Fibroblast of villous mesenchyme (primary cell): Measurements from ENCODE around the gene SH3TC2. TPM values are rescaled to one million over a fixed set of nuclear protein-coding genes. Genes with fewer than 3 reads are reported as not detected.

Source experiments
- DNase-seq: peaks from one replicate; pipeline ENCODE4 v3.0.0-alpha.2; 2010; ENCODE audit warnings: low read depth
- H3K4me3 ChIP-seq: 2 replicates; pipeline ENCODE4 v1.5.1; 2011; ENCODE audit warnings: low read depth, mild to moderate bottlenecking, low read length
- CTCF ChIP-seq: IDR thresholded peaks from 2 replicates; pipeline ENCODE4 v1.5.1; 2012; ENCODE audit warnings: low read depth, mild to moderate bottlenecking, low read length; ENCODE audit not compliant: insufficient read depth
- total RNA-seq: library from RNA; depleted of rRNA; stranded (reverse); fragments of >200 nt; gene quantifications from 2 replicates; pipeline ENCODE4 v1.2.3, GENCODE V29; 2012

Gene SH3TC2
- total RNA-seq, 1 donor: 13.4 TPM

GRCh38 chr5:149035372-149035790, 27.5 kb downstream of the SH3TC2 start:
- no peak overlapping the region for H3K4me3 ChIP-seq
- peak; percentile 91 for TF ChIP-seq CTCF
- peak; percentile 77 for DNase-seq

GRCh38 chr5:149030838-149031397, 31.9 kb downstream of the SH3TC2 start:
- TF ChIP-seq CTCF: no peak
- DNase-seq: no peak
- H3K4me3 ChIP-seq: no peak overlapping the region

DNA sequence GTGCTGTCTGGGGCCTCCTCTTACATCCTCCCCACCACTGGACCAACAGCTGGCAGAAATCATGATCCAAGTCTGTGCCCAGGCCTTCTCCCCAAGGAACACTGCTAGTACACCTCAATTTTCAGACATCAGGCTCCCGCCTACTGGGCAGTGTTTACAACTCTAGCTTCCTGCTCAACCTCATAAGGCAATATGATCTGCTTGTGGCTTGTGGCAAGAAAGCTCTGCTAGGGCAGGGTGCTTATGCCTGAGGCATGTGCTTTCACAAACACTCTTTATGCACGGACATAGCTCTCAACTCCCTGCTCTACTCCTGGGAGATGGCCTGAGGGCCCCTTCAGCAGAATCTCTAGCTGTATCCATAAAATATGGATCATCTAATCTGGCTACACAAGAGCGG, 32.5 kb downstream of the SH3TC2 start:
- H3K4me3 ChIP-seq: no peak overlapping the region
- no peak for TF ChIP-seq CTCF
- DNase-seq: peak; percentile 73

GRCh38 chr5:149028984-149029383, 33.9 kb downstream of the SH3TC2 start:
- no peak for TF ChIP-seq CTCF
- no peak overlapping the region for H3K4me3 ChIP-seq
- DNase-seq: no peak

GRCh38 chr5:149028161-149028560, 34.7 kb downstream of the SH3TC2 start:
- no peak for TF ChIP-seq CTCF
- DNase-seq: no peak
- no peak overlapping the region for H3K4me3 ChIP-seq

- no peak for DNase-seq
- TF ChIP-seq CTCF: no peak
- H3K4me3 ChIP-seq: no peak overlapping the region
These were observed 35.2 kb downstream of the SH3TC2 start for GRCh38 chr5:149027636-149028035.

- no peak for TF ChIP-seq CTCF
- DNase-seq: no peak
- no peak overlapping the region for H3K4me3 ChIP-seq
These were observed 37.9 kb downstream of the SH3TC2 start for GRCh38 chr5:149024943-149025342.
